Measurements from ENCODE around the gene THSD4. TPM values are rescaled to one million over a fixed set of nuclear protein-coding genes. Genes with fewer than 3 reads are reported as not detected.

Gene THSD4
- total and polyA plus RNA-seq, 2 of the 8 experiments (the other 6 are each of a cell fraction or from before 2014, with no cell fraction given) = 2.5 to 6.2 TPM

DNA sequence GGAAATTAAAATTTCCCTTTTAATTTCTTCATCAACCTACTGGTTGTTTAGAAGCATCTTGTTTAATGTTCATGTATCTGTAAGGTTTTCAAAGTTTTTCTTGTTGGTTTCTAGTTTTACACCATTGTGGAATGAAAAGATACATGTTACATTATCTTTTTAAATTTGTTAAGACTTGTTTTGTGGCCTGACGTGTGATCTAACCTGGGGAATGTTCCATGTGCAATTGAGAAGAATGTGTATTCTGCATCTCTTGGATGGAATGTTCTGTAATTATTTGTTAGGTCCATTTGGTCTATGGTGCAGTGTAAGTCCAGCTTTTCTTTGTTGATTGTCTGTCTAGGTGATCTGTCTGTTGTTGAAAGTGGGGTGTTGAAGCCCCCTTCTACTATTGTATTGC, 45.7 kb downstream of the THSD4 start:
- H3K9ac ChIP-seq (replicated peaks in 1 of 4; ENCODE audit: extremely low read depth in 1 of 4, low read depth in 3 of 4, low read length in 3 of 4) = no peak overlapping the region
- no peak overlapping the region for H2BK20ac ChIP-seq (ENCODE audit: low read length)
- DNase-seq (ENCODE audit: low read depth in 1 of 2, low spot score in 2 of 2) (no peak), FAIRE-seq (no peak)
- H4K91ac ChIP-seq (replicated peaks; ENCODE audit: insufficient read length, low read length) = no peak overlapping the region
- no peaks in the 10 kb centered on the region for H3K79me2 ChIP-seq (ENCODE audit: control insufficient read depth in 1 of 2, insufficient read depth in 2 of 2, low read length in 2 of 2)
- H2BK15ac ChIP-seq (ENCODE audit: low read length) = no peak overlapping the region
- H3K4me2 ChIP-seq (ENCODE audit: insufficient read depth in 1 of 2, low read depth in 2 of 2, low read length in 2 of 2) = no peak overlapping the region
- ChIA-PET POLR2A (ENCODE audit: partially characterized antibody) (no interaction called here), CTCF (ENCODE audit: partially characterized antibody) (interaction anchor here (1.7 kb wide), 1 partner anchor 283 kb away, joined by 4 read pairs; no protein-coding TSS in a partner anchor)
- no peaks in the 10 kb centered on the region for H3K36me3 ChIP-seq (ENCODE audit: control insufficient read depth in 2 of 4, insufficient read depth in 4 of 4, low read length in 3 of 4)
- no peak overlapping the region for H2AK5ac ChIP-seq (ENCODE audit: low read depth, low read length)
- H3K27me3 ChIP-seq (replicated peaks in 1 of 4; ENCODE audit: control insufficient read depth in 3 of 4, extremely low read depth in 1 of 4, insufficient read depth in 3 of 4, low read length in 3 of 4) = no peaks in the 10 kb centered on the region
- H3K23ac ChIP-seq (ENCODE audit: insufficient read length) = no peak overlapping the region
- no peak overlapping the region for H3K18ac ChIP-seq (ENCODE audit: extremely low read depth, low read length)
- no peak overlapping the region for H3K4ac ChIP-seq (replicated peaks; ENCODE audit: insufficient read length, low read depth, low read length)
- H4K5ac ChIP-seq (ENCODE audit: insufficient read length, low read depth, low read length) = no peak overlapping the region
- no peak overlapping the region for H3K4me3 ChIP-seq (ENCODE audit: extremely low read depth in 1 of 4, insufficient read depth in 2 of 4, low read depth in 3 of 4, low read length in 4 of 4)
- H4K20me1 ChIP-seq (replicated peaks in 1 of 2; ENCODE audit: control insufficient read depth in 1 of 2, insufficient read depth in 2 of 2, low read length in 2 of 2) = no peaks in the 10 kb centered on the region
- H3K23me2 ChIP-seq (ENCODE audit: low read depth, low read length) = no peaks in the 10 kb centered on the region
- H2BK120ac ChIP-seq (replicated peaks; ENCODE audit: low read depth, low read length) = no peak overlapping the region
- no peak overlapping the region for H4K8ac ChIP-seq (ENCODE audit: extremely low read depth, insufficient read depth, low read length)
- no peak overlapping the region for H3K27ac ChIP-seq (ENCODE audit: low read depth, low read length)
- H3K14ac ChIP-seq (ENCODE audit: insufficient read length) = no peak overlapping the region
- no peaks in the 10 kb centered on the region for H3K79me1 ChIP-seq (ENCODE audit: low read depth, low read length)
- H2AFZ ChIP-seq (ENCODE audit: low read length) = no peak overlapping the region
- no peak overlapping the region for H3K56ac ChIP-seq (replicated peaks; ENCODE audit: insufficient read length, low read depth, low read length)
- 96% methylated on average over 1 of the region's 1 CpG; no CpG with 5 or more reads in 1 of the 2 experiments for WGBS, 2 experiments (ENCODE audit: extremely low coverage in 1 of 2, insufficient coverage in 1 of 2, insufficient read length in 1 of 2, insufficient replicate concordance in 2 of 2, low coverage in 1 of 2, low lambda C conversion rate in 2 of 2, missing lambda C conversion rate in 1 of 2)
- no peak overlapping the region for H2BK5ac ChIP-seq (ENCODE audit: low read depth, low read length)
- no peak overlapping the region for H2BK12ac ChIP-seq (ENCODE audit: low read depth, low read length)
- H3K4me1 ChIP-seq (replicated peaks in 1 of 4; ENCODE audit: control insufficient read depth in 3 of 4, insufficient read depth in 4 of 4, low read length in 3 of 4) = no peaks in the 10 kb centered on the region
- 0 out of 4 replicates have a peak, but pooled peaks cover 0 to 4% of the 10 kb centered on the region in 2 experiments for H3K9me3 ChIP-seq (ENCODE audit: insufficient read depth in 2 of 2, low read depth in 1 of 2, low read length in 1 of 2)
- TF ChIP-seq, protein P1, sequence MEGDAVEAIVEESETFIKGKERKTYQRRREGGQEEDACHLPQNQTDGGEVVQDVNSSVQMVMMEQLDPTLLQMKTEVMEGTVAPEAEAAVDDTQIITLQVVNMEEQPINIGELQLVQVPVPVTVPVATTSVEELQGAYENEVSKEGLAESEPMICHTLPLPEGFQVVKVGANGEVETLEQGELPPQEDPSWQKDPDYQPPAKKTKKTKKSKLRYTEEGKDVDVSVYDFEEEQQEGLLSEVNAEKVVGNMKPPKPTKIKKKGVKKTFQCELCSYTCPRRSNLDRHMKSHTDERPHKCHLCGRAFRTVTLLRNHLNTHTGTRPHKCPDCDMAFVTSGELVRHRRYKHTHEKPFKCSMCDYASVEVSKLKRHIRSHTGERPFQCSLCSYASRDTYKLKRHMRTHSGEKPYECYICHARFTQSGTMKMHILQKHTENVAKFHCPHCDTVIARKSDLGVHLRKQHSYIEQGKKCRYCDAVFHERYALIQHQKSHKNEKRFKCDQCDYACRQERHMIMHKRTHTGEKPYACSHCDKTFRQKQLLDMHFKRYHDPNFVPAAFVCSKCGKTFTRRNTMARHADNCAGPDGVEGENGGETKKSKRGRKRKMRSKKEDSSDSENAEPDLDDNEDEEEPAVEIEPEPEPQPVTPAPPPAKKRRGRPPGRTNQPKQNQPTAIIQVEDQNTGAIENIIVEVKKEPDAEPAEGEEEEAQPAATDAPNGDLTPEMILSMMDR (IDR thresholded peaks at IDR 0.05; ENCODE audit: control extremely low read depth in 1 of 3, insufficient read depth in 1 of 3, low read depth in 1 of 3, low read length in 3 of 3) = no peak
- no peak for TF ChIP-seq RNF2 (IDR thresholded peaks at IDR 0.05; ENCODE audit: borderline replicate concordance, low read depth, low read length, missing control alignments, poor library complexity, severe bottlenecking)
- TF ChIP-seq RXRA (IDR thresholded peaks at IDR 0.05; ENCODE audit: insufficient read depth, low read depth, low read length) = no peak

Data from H1 (cell line).